ENCODE measurements around the gene DOP1A.

DNA sequence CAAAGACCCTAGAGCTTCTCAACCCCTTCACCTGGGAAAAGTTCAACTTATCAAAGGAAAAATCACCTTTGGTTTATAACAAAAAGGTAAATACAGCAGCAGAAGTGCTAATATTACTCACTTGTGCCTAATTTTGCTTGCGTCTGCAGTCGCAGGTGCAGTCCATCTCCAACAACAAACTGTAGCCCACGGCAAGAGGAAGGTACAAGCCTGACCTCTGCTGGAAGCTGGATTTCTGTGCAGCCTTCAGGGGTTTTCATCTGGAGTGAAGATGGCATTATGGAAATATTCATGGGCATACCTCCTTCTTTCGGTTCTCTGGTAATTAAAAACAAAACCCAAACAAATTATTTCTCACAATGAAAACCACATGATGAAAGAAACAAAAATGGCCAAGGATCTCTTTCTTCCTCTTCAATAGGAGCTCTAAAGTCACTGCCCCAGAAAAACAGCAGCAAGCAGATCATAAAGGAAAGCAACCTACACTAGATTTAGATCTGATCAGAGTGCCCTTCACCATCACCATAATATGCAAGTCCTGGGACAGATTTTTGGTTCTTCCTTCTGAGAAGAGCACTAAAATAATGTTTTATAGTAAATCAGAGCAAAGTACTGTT is 9.7 kb upstream of the DOP1A start:
- TF ChIP-seq ELF4 (IDR thresholded peaks at IDR 0.05): no peak
- TF ChIP-seq FOXA1 (IDR thresholded peaks at IDR 0.05): no peak
- no peak for TF ChIP-seq LEF1 (IDR thresholded peaks at IDR 0.05; ENCODE audit: borderline replicate concordance)
- TF ChIP-seq ZNF384 (IDR thresholded peaks at IDR 0.05): no peak
